ENCODE measurements around the gene DCT. TPM values are rescaled to one million over a fixed set of nuclear protein-coding genes. Genes with fewer than 3 reads are reported as not detected.

Gene DCT
- total and polyA plus RNA-seq, 4 donors = 0.39 to 2.0 (median 0.85) TPM

- Histone ChIP-seq H3K27me3 (ENCODE audit: control insufficient read depth, insufficient read depth, low read length) (no peaks in the 10 kb centered on the region), H3K36me3 (ENCODE audit: control insufficient read depth, insufficient read depth, low read length) (no peaks in the 10 kb centered on the region), H3K4me3 (ENCODE audit: low read depth, low read length) (no peak overlapping the region), H3K27ac (ENCODE audit: low read depth, low read length) (no peak overlapping the region), H3K9me3 (ENCODE audit: control insufficient read depth, insufficient read depth, low read length) (no peaks in the 10 kb centered on the region), H3K4me1 (ENCODE audit: control insufficient read depth, insufficient read depth, low read length) (no peaks in the 10 kb centered on the region)
- DNase-seq (ENCODE audit: low read depth in 4 of 6, low spot score in 6 of 6) = no peak
- WGBS (ENCODE audit: insufficient coverage) = no CpG with 5 or more reads among the region's 2 CpGs
These were observed 47.9 kb downstream of the DCT start for GRCh38 chr13:94431574-94431973.

GRCh38 chr13:94427313-94427953 lies 52.0 kb downstream of the DCT start:
- H3K36me3 ChIP-seq (ENCODE audit: control insufficient read depth, insufficient read depth, low read length) = no peaks in the 10 kb centered on the region
- H3K27me3 ChIP-seq (ENCODE audit: control insufficient read depth, insufficient read depth, low read length) = no peaks in the 10 kb centered on the region
- no peaks in the 10 kb centered on the region for H3K9me3 ChIP-seq (ENCODE audit: control insufficient read depth, insufficient read depth, low read length)
- DNase-seq (ENCODE audit: low read depth in 4 of 6, low spot score in 6 of 6) = peak in 1 of 6 donors; percentile 32
- no peak overlapping the region for H3K27ac ChIP-seq (ENCODE audit: low read depth, low read length)
- WGBS (ENCODE audit: insufficient coverage) = 84% methylated on average over 3 of the region's 5 CpGs
- no peak overlapping the region for H3K4me3 ChIP-seq (ENCODE audit: low read depth, low read length)
- H3K4me1 ChIP-seq (ENCODE audit: control insufficient read depth, insufficient read depth, low read length) = no peaks in the 10 kb centered on the region

- Histone ChIP-seq H3K4me3 (ENCODE audit: low read depth, low read length) (no peak overlapping the region), H3K27me3 (ENCODE audit: control insufficient read depth, insufficient read depth, low read length) (no peaks in the 10 kb centered on the region), H3K36me3 (ENCODE audit: control insufficient read depth, insufficient read depth, low read length) (no peaks in the 10 kb centered on the region), H3K9me3 (ENCODE audit: control insufficient read depth, insufficient read depth, low read length) (peaks cover 2% of the 10 kb centered on the region), H3K27ac (ENCODE audit: low read depth, low read length) (no peak overlapping the region), H3K4me1 (ENCODE audit: control insufficient read depth, insufficient read depth, low read length) (no peaks in the 10 kb centered on the region)
- whole genome bisulfite sequencing (ENCODE audit: insufficient coverage) = 0% methylated on average over 1 of the region's 1 CpG
- DNase-seq (ENCODE audit: low read depth in 4 of 6, low spot score in 6 of 6) = no peak
These were observed 59.6 kb downstream of the DCT start for GRCh38 chr13:94419925-94420305.

GRCh38 chr13:94419304-94419924 lies 60.1 kb downstream of the DCT start:
- Histone ChIP-seq H3K27me3 (ENCODE audit: control insufficient read depth, insufficient read depth, low read length) (no peaks in the 10 kb centered on the region), H3K27ac (ENCODE audit: low read depth, low read length) (no peak overlapping the region), H3K4me3 (ENCODE audit: low read depth, low read length) (no peak overlapping the region), H3K9me3 (ENCODE audit: control insufficient read depth, insufficient read depth, low read length) (peaks cover 2% of the 10 kb centered on the region), H3K4me1 (ENCODE audit: control insufficient read depth, insufficient read depth, low read length) (no peaks in the 10 kb centered on the region), H3K36me3 (ENCODE audit: control insufficient read depth, insufficient read depth, low read length) (no peaks in the 10 kb centered on the region)
- no CpG with 5 or more reads among the region's 1 CpG for WGBS (ENCODE audit: insufficient coverage)
- no peak for DNase-seq (ENCODE audit: low read depth in 4 of 6, low spot score in 6 of 6)

- no peak overlapping the region for H3K4me3 ChIP-seq (ENCODE audit: low read depth, low read length)
- no peak overlapping the region for H3K27ac ChIP-seq (ENCODE audit: low read depth, low read length)
- no peaks in the 10 kb centered on the region for H3K4me1 ChIP-seq (ENCODE audit: control insufficient read depth, insufficient read depth, low read length)
- peaks cover 2% of the 10 kb centered on the region for H3K9me3 ChIP-seq (ENCODE audit: control insufficient read depth, insufficient read depth, low read length)
- H3K27me3 ChIP-seq (ENCODE audit: control insufficient read depth, insufficient read depth, low read length) = no peaks in the 10 kb centered on the region
- H3K36me3 ChIP-seq (ENCODE audit: control insufficient read depth, insufficient read depth, low read length) = no peaks in the 10 kb centered on the region
- DNase-seq (ENCODE audit: low read depth in 4 of 6, low spot score in 6 of 6) = no peak
These were observed 62.2 kb downstream of the DCT start for GRCh38 chr13:94417294-94417693.

GRCh38 chr13:94416454-94417080 lies 62.9 kb downstream of the DCT start:
- DNase-seq (ENCODE audit: low read depth in 4 of 6, low spot score in 6 of 6) = peak in 1 of 6 donors; percentile 82
- Histone ChIP-seq H3K27me3 (ENCODE audit: control insufficient read depth, insufficient read depth, low read length) (no peaks in the 10 kb centered on the region), H3K4me3 (ENCODE audit: low read depth, low read length) (no peak overlapping the region), H3K4me1 (ENCODE audit: control insufficient read depth, insufficient read depth, low read length) (no peaks in the 10 kb centered on the region), H3K36me3 (ENCODE audit: control insufficient read depth, insufficient read depth, low read length) (no peaks in the 10 kb centered on the region), H3K27ac (ENCODE audit: low read depth, low read length) (no peak overlapping the region), H3K9me3 (ENCODE audit: control insufficient read depth, insufficient read depth, low read length) (peaks cover 2% of the 10 kb centered on the region)
- WGBS (ENCODE audit: insufficient coverage) = 52% methylated on average over 4 of the region's 7 CpGs

- Histone ChIP-seq H3K4me1 (ENCODE audit: control insufficient read depth, insufficient read depth, low read length) (no peaks in the 10 kb centered on the region), H3K4me3 (ENCODE audit: low read depth, low read length) (no peak overlapping the region), H3K27me3 (ENCODE audit: control insufficient read depth, insufficient read depth, low read length) (no peaks in the 10 kb centered on the region), H3K36me3 (ENCODE audit: control insufficient read depth, insufficient read depth, low read length) (no peaks in the 10 kb centered on the region), H3K27ac (ENCODE audit: low read depth, low read length) (no peak overlapping the region), H3K9me3 (ENCODE audit: control insufficient read depth, insufficient read depth, low read length) (peaks cover 2% of the 10 kb centered on the region)
- peak in 1 of 6 donors; percentile 87 for DNase-seq (ENCODE audit: low read depth in 4 of 6, low spot score in 6 of 6)
- 37% methylated on average over 3 of the region's 7 CpGs for WGBS (ENCODE audit: insufficient coverage)
These were observed 63.8 kb downstream of the DCT start for GRCh38 chr13:94415500-94416237.

- no CpG with 5 or more reads among the region's 4 CpGs for WGBS (ENCODE audit: insufficient coverage)
- H3K9me3 ChIP-seq (ENCODE audit: control insufficient read depth, insufficient read depth, low read length) = peaks cover 2% of the 10 kb centered on the region
- no peak for DNase-seq (ENCODE audit: low read depth in 4 of 6, low spot score in 6 of 6)
- no peak overlapping the region for H3K4me3 ChIP-seq (ENCODE audit: low read depth, low read length)
- H3K27me3 ChIP-seq (ENCODE audit: control insufficient read depth, insufficient read depth, low read length) = no peaks in the 10 kb centered on the region
- H3K36me3 ChIP-seq (ENCODE audit: control insufficient read depth, insufficient read depth, low read length) = no peaks in the 10 kb centered on the region
- H3K27ac ChIP-seq (ENCODE audit: low read depth, low read length) = no peak overlapping the region
- no peaks in the 10 kb centered on the region for H3K4me1 ChIP-seq (ENCODE audit: control insufficient read depth, insufficient read depth, low read length)
These were observed 64.8 kb downstream of the DCT start for GRCh38 chr13:94414708-94415107.

GRCh38 chr13:94414141-94414540 lies 65.3 kb downstream of the DCT start:
- DNase-seq (ENCODE audit: low read depth in 4 of 6, low spot score in 6 of 6) = no peak
- no peak overlapping the region for H3K4me3 ChIP-seq (ENCODE audit: low read depth, low read length)
- no peak overlapping the region for H3K27ac ChIP-seq (ENCODE audit: low read depth, low read length)
- H3K36me3 ChIP-seq (ENCODE audit: control insufficient read depth, insufficient read depth, low read length) = no peaks in the 10 kb centered on the region
- H3K27me3 ChIP-seq (ENCODE audit: control insufficient read depth, insufficient read depth, low read length) = no peaks in the 10 kb centered on the region
- peaks cover 2% of the 10 kb centered on the region for H3K9me3 ChIP-seq (ENCODE audit: control insufficient read depth, insufficient read depth, low read length)
- H3K4me1 ChIP-seq (ENCODE audit: control insufficient read depth, insufficient read depth, low read length) = no peaks in the 10 kb centered on the region
- WGBS (ENCODE audit: insufficient coverage) = no CpG with 5 or more reads among the region's 1 CpG

Data from spinal cord (tissue), 10 donors.